Measurements from ENCODE around the gene OR7G2. TPM values are rescaled to one million over a fixed set of nuclear protein-coding genes. Genes with fewer than 3 reads are reported as not detected.

Gene OR7G2
- total RNA-seq, 2 donors from 2014 or later: not detected

Other genes starting within 250 kb of the OR7G2 start
- under 1 TPM; under 0.01 to 0.03 TPM for gene MUC16, start 97.1 kb downstream of the OR7G2 start, total RNA-seq
- not detected for gene OR1M1, start 20.4 kb downstream of the OR7G2 start, total RNA-seq
- not detected for gene OR7G1, start 8.3 kb upstream of the OR7G2 start, total RNA-seq
- not detected for gene OR7G3, start 19.5 kb upstream of the OR7G2 start, total RNA-seq
- gene ZNF317, start 32.9 kb upstream of the OR7G2 start, total RNA-seq: 10 to 100 TPM; 24.8 to 32.3 TPM
- not detected for gene OR7D2, start 71.5 kb upstream of the OR7G2 start, total RNA-seq
- not detected for gene OR7D4, start 112.1 kb upstream of the OR7G2 start, total RNA-seq
- not detected for gene OR7E24, start 143.5 kb upstream of the OR7G2 start, total RNA-seq
- gene ZNF699, start 202.4 kb upstream of the OR7G2 start, total RNA-seq: 1 to 10 TPM; 3.8 to 4.3 TPM
- gene ZNF559, start 216.7 kb upstream of the OR7G2 start, total RNA-seq: 1 to 10 TPM; 3.6 to 7.8 TPM